HepG2 (cell line): ENCODE data around the gene CCDC85C. TPM values are rescaled to one million over a fixed set of nuclear protein-coding genes. Genes with fewer than 3 reads are reported as not detected.

Experiments
- ATAC-seq: fragments of 200-7000 bp; cut with Tn5 transposase; 3 replicates; pipeline ENCODE4 v1.9.1; 2020; ENCODE audit warnings: mild to moderate bottlenecking, moderate library complexity
- BruUV-seq: library from RNA; stranded (reverse); fragments of 400-500 nt; replicated peaks from 2 replicates; lab custom pipeline; 2021; lab: Mats Ljungman, UMichigan
- CTCF ChIA-PET: fragments of 300-600 bp; formaldehyde crosslinking; extraction: SDS; loops from one replicate; lab custom pipeline; 2021; ENCODE audit warnings: low total read pairs, inconsistent platforms, low intra/inter-chr PET ratio; lab: Yijun Ruan, JAX
- POLR2A ChIA-PET: fragments of 350-600 bp; sonication (Branson Sonifier 250); formaldehyde crosslinking; loops from one replicate; lab custom pipeline; 2020; ENCODE audit warnings: antibody characterized with exemption, inconsistent platforms; lab: Yijun Ruan, JAX
- DNase-seq: peaks from one replicate; pipeline ENCODE4 v3.0.0-alpha.2; 2015; ENCODE audit warnings: low spot score
- FAIRE-seq: peaks from 3 replicates; lab custom pipeline; 2011; peaks lifted over from hg19 to GRCh38; lab: Jason Lieb, UNC
- H2AFZ ChIP-seq: one replicate; pipeline ENCODE4 v1.6.1; 2011; ENCODE audit warnings: low read length, inconsistent platforms
- H3K27ac ChIP-seq: fragments of 300-600 bp; 3 replicates; pipeline ENCODE4 v1.8.0; 2011; ENCODE audit warnings: mixed run types, mild to moderate bottlenecking, mixed read lengths, low read length, inconsistent platforms; ENCODE audit not compliant: insufficient read depth; ENCODE audit errors: extremely low read length
- H3K27me3 ChIP-seq, 2 experiments: fragments of 200-600 bp in 1 of 2; 2 replicates in 1 of 2; 3 replicates in 1 of 2; pipeline versions ENCODE4 v1.6.0 to v1.8.0; 2011; ENCODE audit warnings: low read length in 2 of 2, mild to moderate bottlenecking in 2 of 2, moderate library complexity in 2 of 2, inconsistent platforms in 1 of 2; ENCODE audit not compliant: insufficient read depth in 2 of 2, control insufficient read depth in 1 of 2
- H3K36me3 ChIP-seq, 2 experiments: fragments of 200-600 bp in 1 of 2; replicated peaks in 1 of 2; 2 replicates in 1 of 2; 3 replicates in 1 of 2; pipeline versions ENCODE4 v1.5.1 to v1.8.0; 2011; ENCODE audit warnings: low read length in 2 of 2, inconsistent platforms in 1 of 2; ENCODE audit not compliant: insufficient read depth in 2 of 2, control insufficient read depth in 1 of 2
- H3K4me1 ChIP-seq: 2 replicates; pipeline ENCODE4 v1.5.1; 2012; ENCODE audit warnings: low read length, inconsistent platforms; ENCODE audit not compliant: insufficient read depth
- H3K4me2 ChIP-seq: 2 replicates; pipeline ENCODE4 v1.6.0; 2011; ENCODE audit warnings: low read depth, low read length, inconsistent platforms
- H3K4me3 ChIP-seq, 3 experiments: fragments of 200-600 bp in 1 of 3; sonication (generic), shearing (Covaris generic) in 1 of 3; replicated peaks in 1 of 3; 2 replicates each; pipeline ENCODE4 v1.5.1; 2011 to 2016; ENCODE audit warnings: low read length in 3 of 3, inconsistent platforms in 2 of 3, low read depth in 2 of 3, mild to moderate bottlenecking in 2 of 3, control low read depth in 1 of 3, mixed read lengths in 1 of 3; ENCODE audit not compliant: insufficient read depth in 1 of 3
- H3K79me2 ChIP-seq: one replicate; pipeline ENCODE4 v1.6.1; 2011; ENCODE audit warnings: low read length, inconsistent platforms; ENCODE audit not compliant: insufficient read depth
- H3K9ac ChIP-seq: 2 replicates; pipeline ENCODE4 v1.6.0; 2011; ENCODE audit warnings: mild to moderate bottlenecking, low read depth, low read length, inconsistent platforms; ENCODE audit not compliant: insufficient read depth
- H3K9me3 ChIP-seq: 2 replicates; pipeline ENCODE4 v1.5.1; 2012; ENCODE audit warnings: mild to moderate bottlenecking, low read length
- H4K20me1 ChIP-seq: 2 replicates; pipeline ENCODE4 v1.6.0; 2011; ENCODE audit warnings: inconsistent platforms, mild to moderate bottlenecking, low read length, moderate library complexity; ENCODE audit not compliant: insufficient read depth
- ATRX ChIP-seq: sonication (generic); formaldehyde crosslinking; IDR thresholded peaks from 2 replicates; pipeline ENCODE4 v1.4.0; 2020; ENCODE audit warnings: missing genetic modification reagents, borderline replicate concordance
- MBD4 ChIP-seq: IDR thresholded peaks from 2 replicates; pipeline ENCODE4 v1.6.1; 2012; ENCODE audit warnings: low read length, inconsistent platforms, borderline replicate concordance
- RBAK ChIP-seq: sonication (generic); formaldehyde crosslinking; IDR thresholded peaks from 2 replicates; pipeline ENCODE4 v1.5.1; 2020; ENCODE audit warnings: mild to moderate bottlenecking, missing genetic modification reagents
- ZNF629 ChIP-seq: sonication (generic); formaldehyde crosslinking; conservative IDR thresholded peaks from 2 replicates; pipeline ENCODE4 v1.5.0; 2020; ENCODE audit warnings: missing genetic modification reagents
- WGBS: methylation state at CpG from one replicate; pipeline ENCODE4 v1.1.6; 2017; ENCODE audit warnings: low lambda C conversion rate; 5-methylcytosine and 5-hydroxymethylcytosine counted together
- in situ Hi-C: cut with HindIII; loops from 2 replicates; pipeline ENCODE4 v1.10.0; 2017; ENCODE audit warnings: low pct_unique_long_range_greater_than_20kb; ENCODE audit not compliant: extremely low pct_ligation_motif_present
- intact Hi-C: fragments of 100-400 bp; cut with micrococcal nuclease; formaldehyde crosslinking; loops from one replicate; pipeline ENCODE4 v1.10.0; 2022; ENCODE audit not compliant: unreplicated experiment
- polyA plus RNA-seq, 8 experiments: library from polyadenylated mRNA; depleted of rRNA in 3 of 8; stranded (reverse) in 7 of 8; unstranded in 1 of 8; fragments of >200 nt; fragmentation: Illumina TruSeq in 4 of 8; extraction: Trizol in 4 of 8; gene quantifications; 2 replicates each; pipeline versions ENCODE4 v1.2.1 to v1.2.3, GENCODE V29; 2011 to 2016; ENCODE audit warnings: low read depth in 4 of 8, missing spikeins in 1 of 8, mixed read lengths in 1 of 8; ENCODE audit not compliant: insufficient read depth in 1 of 8
- total RNA-seq, 5 experiments: library from RNA; depleted of rRNA; stranded (reverse); fragments of >200 nt; fragmentation: Illumina TruSeq; extraction: Trizol; gene quantifications; 2 replicates each; pipeline ENCODE4 v1.2.3, GENCODE V29; 2016; ENCODE audit warnings: low read depth in 1 of 5

The CCDC85C gene
- total and polyA plus RNA-seq, 2 of the 13 experiments (the other 11 are each of a cell fraction or from before 2014, with no cell fraction given), result 18.8 to 43.8 TPM

GRCh38 chr14:99651953-99652746, 48.1 kb upstream of the CCDC85C start:
- Histone ChIP-seq H3K9ac (no peak overlapping the region), H3K4me1 (peaks cover 19% of the 10 kb centered on the region), H3K36me3 (no peaks in the 10 kb centered on the region), H3K9me3 (no peaks in the 10 kb centered on the region), H4K20me1 (no peaks in the 10 kb centered on the region), H3K27me3 (peaks cover 3 to 6% of the 10 kb centered on the region in 2 experiments; a peak in 2 of 5 replicates), H3K4me3 (no peak overlapping the region), H3K4me2 (no peak overlapping the region), H3K79me2 (no peaks in the 10 kb centered on the region), H2AFZ (no peak overlapping the region), H3K27ac (no peak overlapping the region)
- 79% methylated on average over 9 of the region's 32 CpGs for WGBS
- TF ChIP-seq MBD4 (no peak), ZNF629 (CRISPR knock-in tag) (peak; percentile 64)
- no peak for ATAC-seq
- CTCF ChIA-PET, result no interaction called here
- no TSS peak for BruUV-seq
- in situ Hi-C loops (no loop called here), intact Hi-C loops (no loop called here)
- no peak for DNase-seq
- POLR2A ChIA-PET, result no interaction called here
- FAIRE-seq, result no peak

GRCh38 chr14:99650189-99650588, 46.2 kb upstream of the CCDC85C start:
- no peak for DNase-seq
- Histone ChIP-seq H3K27ac (no peak overlapping the region), H2AFZ (no peak overlapping the region), H3K27me3 (peaks cover 3 to 8% of the 10 kb centered on the region in 2 experiments; a peak in 2 of 5 replicates), H3K9ac (no peak overlapping the region), H3K4me2 (peak overlapping the region; percentile 30; the same call in 1 of the 2 replicates), H3K4me3 (no peak overlapping the region), H3K36me3 (no peaks in the 10 kb centered on the region), H4K20me1 (no peaks in the 10 kb centered on the region), H3K79me2 (no peaks in the 10 kb centered on the region), H3K9me3 (no peaks in the 10 kb centered on the region), H3K4me1 (peaks cover 19% of the 10 kb centered on the region)
- WGBS, result 48% methylated on average over 6 of the region's 9 CpGs
- no TSS peak for BruUV-seq
- ChIA-PET POLR2A (no interaction called here), CTCF (no interaction called here)
- no peak for FAIRE-seq
- TF ChIP-seq ATRX (CRISPR knock-in tag) (no peak), RBAK (peak; percentile 88; the same call in 1 of the 2 replicates)
- intact Hi-C loops (no loop called here), in situ Hi-C loops (no loop called here)
- ATAC-seq, result no peak
